Measurements from ENCODE around the gene CBLC.

GRCh38 chr19:44811122-44811419, 33.4 kb downstream of the CBLC start:
- TF ChIP-seq TEAD4 (IDR thresholded peaks at IDR 0.05; ENCODE audit: borderline replicate concordance, insufficient read depth), result no peak
- TF ChIP-seq MEF2A (IDR thresholded peaks at IDR 0.05; ENCODE audit: borderline replicate concordance, low read depth), result no peak
- TF ChIP-seq CTCF (IDR thresholded peaks at IDR 0.05), result no peak
- TF ChIP-seq, protein P1, sequence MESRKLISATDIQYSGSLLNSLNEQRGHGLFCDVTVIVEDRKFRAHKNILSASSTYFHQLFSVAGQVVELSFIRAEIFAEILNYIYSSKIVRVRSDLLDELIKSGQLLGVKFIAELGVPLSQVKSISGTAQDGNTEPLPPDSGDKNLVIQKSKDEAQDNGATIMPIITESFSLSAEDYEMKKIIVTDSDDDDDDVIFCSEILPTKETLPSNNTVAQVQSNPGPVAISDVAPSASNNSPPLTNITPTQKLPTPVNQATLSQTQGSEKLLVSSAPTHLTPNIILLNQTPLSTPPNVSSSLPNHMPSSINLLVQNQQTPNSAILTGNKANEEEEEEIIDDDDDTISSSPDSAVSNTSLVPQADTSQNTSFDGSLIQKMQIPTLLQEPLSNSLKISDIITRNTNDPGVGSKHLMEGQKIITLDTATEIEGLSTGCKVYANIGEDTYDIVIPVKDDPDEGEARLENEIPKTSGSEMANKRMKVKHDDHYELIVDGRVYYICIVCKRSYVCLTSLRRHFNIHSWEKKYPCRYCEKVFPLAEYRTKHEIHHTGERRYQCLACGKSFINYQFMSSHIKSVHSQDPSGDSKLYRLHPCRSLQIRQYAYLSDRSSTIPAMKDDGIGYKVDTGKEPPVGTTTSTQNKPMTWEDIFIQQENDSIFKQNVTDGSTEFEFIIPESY (IDR thresholded peaks at IDR 0.05; ENCODE audit: borderline replicate concordance, low read depth), result no peak

Data from SK-N-SH (cell line).